HepG2 (cell line): ENCODE measurements around the gene CALR. TPM values are rescaled to one million over a fixed set of nuclear protein-coding genes. Genes with fewer than 3 reads are reported as not detected.
A peak's percentile ranks its signal among the peaks of the same experiment; 100 is the strongest.

Experiments used
- AHR ChIP-seq: IDR thresholded peaks from 2 replicates; pipeline ENCODE4 v1.6.1; 2018; ENCODE audit warnings: missing genetic modification reagents, missing compliant biosample characterization
- ARNT ChIP-seq: fragments of 450-650 bp; IDR thresholded peaks from 2 replicates; pipeline ENCODE4 v1.6.1; 2017
- ATAD3A ChIP-seq: sonication (generic); formaldehyde crosslinking; IDR thresholded peaks from 2 replicates; pipeline ENCODE4 v1.4.0; 2020; ENCODE audit warnings: missing genetic modification reagents
- ATRX ChIP-seq: sonication (generic); formaldehyde crosslinking; IDR thresholded peaks from 2 replicates; pipeline ENCODE4 v1.4.0; 2020; ENCODE audit warnings: missing genetic modification reagents, borderline replicate concordance
- DNMT3B ChIP-seq: conservative IDR thresholded peaks from 2 replicates; pipeline ENCODE4 v1.6.1; 2016; ENCODE audit warnings: missing biosample characterization, control low read depth
- IKZF4 ChIP-seq: sonication (generic); formaldehyde crosslinking; IDR thresholded peaks from 2 replicates; pipeline ENCODE4 v1.5.1; 2020; ENCODE audit warnings: borderline replicate concordance, mild to moderate bottlenecking, low read depth, missing genetic modification reagents; ENCODE audit errors: not compliant biosample characterization
- MYC ChIP-seq: sonication (generic); formaldehyde crosslinking; IDR thresholded peaks from 2 replicates; pipeline ENCODE4 v1.9.0; 2021; ENCODE audit warnings: missing genetic modification reagents, borderline replicate concordance
- NFATC3 ChIP-seq: sonication (generic); formaldehyde crosslinking; IDR thresholded peaks from 2 replicates; pipeline ENCODE4 v1.5.1; 2020; ENCODE audit warnings: mild to moderate bottlenecking, missing genetic modification reagents
- NKX3-1 ChIP-seq: sonication (generic); formaldehyde crosslinking; IDR thresholded peaks from 2 replicates; pipeline ENCODE4 v1.5.0; 2020; ENCODE audit warnings: missing genetic modification reagents
- NR2C2 ChIP-seq: sonication (generic); formaldehyde crosslinking; IDR thresholded peaks from 2 replicates; pipeline ENCODE4 v1.4.0; 2020; ENCODE audit warnings: missing genetic modification reagents, mild to moderate bottlenecking, moderate library complexity, borderline replicate concordance
- ONECUT2 ChIP-seq: sonication (generic); formaldehyde crosslinking; IDR thresholded peaks from 2 replicates; pipeline ENCODE4 v1.4.0; 2020; ENCODE audit warnings: missing genetic modification reagents
- SSRP1 ChIP-seq: IDR thresholded peaks from 2 replicates; pipeline ENCODE4 v1.6.1; 2016; ENCODE audit warnings: control low read depth
- TSC22D2 ChIP-seq: sonication (generic); formaldehyde crosslinking; IDR thresholded peaks from 2 replicates; pipeline ENCODE4 v1.5.1; 2020; ENCODE audit warnings: missing genetic modification reagents, mild to moderate bottlenecking, borderline replicate concordance
- ZBTB7A ChIP-seq: sonication (generic); formaldehyde crosslinking; IDR thresholded peaks from 2 replicates; pipeline ENCODE4 v1.8.0; 2022; ENCODE audit warnings: mild to moderate bottlenecking, missing genetic modification reagents
- ZFP36L1 ChIP-seq: sonication (generic); formaldehyde crosslinking; IDR thresholded peaks from 2 replicates; pipeline ENCODE4 v1.8.0; 2022; ENCODE audit warnings: mild to moderate bottlenecking, missing genetic modification reagents, moderate library complexity
- ZNF232 ChIP-seq: sonication (generic); formaldehyde crosslinking; IDR thresholded peaks from 2 replicates; pipeline ENCODE4 v1.4.0; 2020; ENCODE audit warnings: missing genetic modification reagents, borderline replicate concordance
- ZNF816 ChIP-seq: sonication (generic); formaldehyde crosslinking; IDR thresholded peaks from 2 replicates; pipeline ENCODE4 v1.8.0; 2022; ENCODE audit warnings: missing genetic modification reagents, mild to moderate bottlenecking, borderline replicate concordance
- polyA plus RNA-seq, 8 experiments: library from polyadenylated mRNA; depleted of rRNA in 3 of 8; stranded (reverse) in 7 of 8; unstranded in 1 of 8; fragments of >200 nt; fragmentation: Illumina TruSeq in 4 of 8; extraction: Trizol in 4 of 8; gene quantifications; 2 replicates each; pipeline versions ENCODE4 v1.2.1 to v1.2.3, GENCODE V29; 2011 to 2016; ENCODE audit warnings: low read depth in 4 of 8, missing spikeins in 1 of 8, mixed read lengths in 1 of 8; ENCODE audit not compliant: insufficient read depth in 1 of 8
- total RNA-seq, 5 experiments: library from RNA; depleted of rRNA; stranded (reverse); fragments of >200 nt; fragmentation: Illumina TruSeq; extraction: Trizol; gene quantifications; 2 replicates each; pipeline ENCODE4 v1.2.3, GENCODE V29; 2016; ENCODE audit warnings: low read depth in 1 of 5
- TF ChIP-seq, protein P1 (sequence below): sonication (generic); formaldehyde crosslinking; IDR thresholded peaks from 2 replicates; pipeline ENCODE4 v1.8.1; 2022; ENCODE audit warnings: mild to moderate bottlenecking, missing genetic modification reagents
- TF ChIP-seq, protein P2 (sequence below), 2 experiments: sonication (generic) in 1 of 2; formaldehyde crosslinking in 1 of 2; IDR thresholded peaks; 2 replicates each; pipeline versions ENCODE4 v1.4.0 to v1.6.1; 2018 to 2020; ENCODE audit warnings: missing genetic modification reagents in 2 of 2, borderline replicate concordance in 1 of 2, low read depth in 1 of 2, mild to moderate bottlenecking in 1 of 2, missing biosample characterization in 1 of 2
- TF ChIP-seq, protein P3 (sequence below): sonication (generic); formaldehyde crosslinking; IDR thresholded peaks from 2 replicates; pipeline ENCODE4 v1.4.0; 2020; ENCODE audit warnings: missing genetic modification reagents, borderline replicate concordance

CALR gene
- total and polyA plus RNA-seq, 2 of the 13 experiments (the other 11 are each of a cell fraction or from before 2014, with no cell fraction given), result 898 to 934 TPM

DNA sequence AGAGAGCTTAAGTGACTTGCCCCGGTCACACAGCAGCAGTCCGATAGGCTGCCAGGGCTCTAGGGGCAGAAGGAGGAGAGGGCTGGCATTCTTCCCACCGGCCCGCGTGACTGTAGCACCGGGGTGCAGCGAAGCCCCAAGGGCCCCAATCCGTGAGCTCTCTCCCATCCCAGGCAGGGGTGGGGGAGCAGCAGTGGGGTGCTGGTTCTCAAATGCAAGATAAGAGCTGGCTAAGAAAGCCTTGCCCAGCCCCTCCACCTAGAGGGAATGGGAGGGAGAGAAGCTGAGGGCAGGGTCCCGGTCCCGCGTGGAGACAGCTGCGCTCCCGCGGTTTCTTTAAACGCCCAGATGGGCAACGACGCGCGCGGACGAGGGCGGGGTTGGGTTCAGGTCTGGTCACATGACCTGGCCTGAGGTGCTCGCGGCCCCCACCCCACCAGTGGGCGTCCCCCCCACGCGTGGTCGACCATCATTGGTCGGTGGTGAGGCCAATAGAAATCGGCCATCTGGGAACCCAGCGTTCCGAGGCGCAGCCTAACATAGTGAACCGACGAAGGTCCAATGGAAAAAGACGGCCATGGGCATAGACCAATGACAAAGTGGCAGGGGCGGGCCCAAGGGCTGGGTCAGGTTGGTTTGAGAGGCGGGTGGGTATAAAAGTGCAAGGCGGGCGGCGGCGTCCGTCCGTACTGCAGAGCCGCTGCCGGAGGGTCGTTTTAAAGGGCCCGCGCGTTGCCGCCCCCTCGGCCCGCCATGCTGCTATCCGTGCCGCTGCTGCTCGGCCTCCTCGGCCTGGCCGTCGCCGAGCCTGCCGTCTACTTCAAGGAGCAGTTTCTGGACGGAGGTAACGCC, at the start of gene CALR (continued):
- TF ChIP-seq, protein P1, sequence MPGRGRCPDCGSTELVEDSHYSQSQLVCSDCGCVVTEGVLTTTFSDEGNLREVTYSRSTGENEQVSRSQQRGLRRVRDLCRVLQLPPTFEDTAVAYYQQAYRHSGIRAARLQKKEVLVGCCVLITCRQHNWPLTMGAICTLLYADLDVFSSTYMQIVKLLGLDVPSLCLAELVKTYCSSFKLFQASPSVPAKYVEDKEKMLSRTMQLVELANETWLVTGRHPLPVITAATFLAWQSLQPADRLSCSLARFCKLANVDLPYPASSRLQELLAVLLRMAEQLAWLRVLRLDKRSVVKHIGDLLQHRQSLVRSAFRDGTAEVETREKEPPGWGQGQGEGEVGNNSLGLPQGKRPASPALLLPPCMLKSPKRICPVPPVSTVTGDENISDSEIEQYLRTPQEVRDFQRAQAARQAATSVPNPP (CRISPR knock-in tag), result 0 out of 2 replicates have a peak, but pooled peaks have one; percentile 15
- TF ChIP-seq ATRX (CRISPR knock-in tag), result no peak
- no peak for TF ChIP-seq ONECUT2
- TF ChIP-seq, protein P2, sequence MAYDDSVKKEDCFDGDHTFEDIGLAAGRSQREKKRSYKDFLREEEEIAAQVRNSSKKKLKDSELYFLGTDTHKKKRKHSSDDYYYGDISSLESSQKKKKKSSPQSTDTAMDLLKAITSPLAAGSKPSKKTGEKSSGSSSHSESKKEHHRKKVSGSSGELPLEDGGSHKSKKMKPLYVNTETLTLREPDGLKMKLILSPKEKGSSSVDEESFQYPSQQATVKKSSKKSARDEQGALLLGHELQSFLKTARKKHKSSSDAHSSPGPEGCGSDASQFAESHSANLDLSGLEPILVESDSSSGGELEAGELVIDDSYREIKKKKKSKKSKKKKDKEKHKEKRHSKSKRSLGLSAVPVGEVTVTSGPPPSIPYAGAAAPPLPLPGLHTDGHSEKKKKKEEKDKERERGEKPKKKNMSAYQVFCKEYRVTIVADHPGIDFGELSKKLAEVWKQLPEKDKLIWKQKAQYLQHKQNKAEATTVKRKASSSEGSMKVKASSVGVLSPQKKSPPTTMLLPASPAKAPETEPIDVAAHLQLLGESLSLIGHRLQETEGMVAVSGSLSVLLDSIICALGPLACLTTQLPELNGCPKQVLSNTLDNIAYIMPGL (CRISPR knock-in tag; IDR thresholded peaks at IDR 0.05; ENCODE audit: borderline replicate concordance in 1 of 2, low read depth in 1 of 2), result peak; percentile 73 to 83; a peak in 2 of 4 replicates
- TF ChIP-seq MYC (CRISPR knock-in tag), result peak; percentile 72
- TF ChIP-seq ZBTB7A (CRISPR knock-in tag), result 0 out of 2 replicates have a peak, but pooled peaks have one; percentile 66
- TF ChIP-seq AHR (CRISPR knock-in tag), result peak; percentile 58
- no peak for TF ChIP-seq ZFP36L1
- TF ChIP-seq ARNT, result no peak
- peak; percentile 60; the same call in 1 of the 2 replicates for TF ChIP-seq DNMT3B (CRISPR knock-in tag)
- no peak for TF ChIP-seq SSRP1 (CRISPR knock-in tag)
- TF ChIP-seq NFATC3 (CRISPR knock-in tag), result peak; percentile 29; the same call in 1 of the 2 replicates
- TF ChIP-seq ATAD3A, result no peak
- TF ChIP-seq, protein P3, sequence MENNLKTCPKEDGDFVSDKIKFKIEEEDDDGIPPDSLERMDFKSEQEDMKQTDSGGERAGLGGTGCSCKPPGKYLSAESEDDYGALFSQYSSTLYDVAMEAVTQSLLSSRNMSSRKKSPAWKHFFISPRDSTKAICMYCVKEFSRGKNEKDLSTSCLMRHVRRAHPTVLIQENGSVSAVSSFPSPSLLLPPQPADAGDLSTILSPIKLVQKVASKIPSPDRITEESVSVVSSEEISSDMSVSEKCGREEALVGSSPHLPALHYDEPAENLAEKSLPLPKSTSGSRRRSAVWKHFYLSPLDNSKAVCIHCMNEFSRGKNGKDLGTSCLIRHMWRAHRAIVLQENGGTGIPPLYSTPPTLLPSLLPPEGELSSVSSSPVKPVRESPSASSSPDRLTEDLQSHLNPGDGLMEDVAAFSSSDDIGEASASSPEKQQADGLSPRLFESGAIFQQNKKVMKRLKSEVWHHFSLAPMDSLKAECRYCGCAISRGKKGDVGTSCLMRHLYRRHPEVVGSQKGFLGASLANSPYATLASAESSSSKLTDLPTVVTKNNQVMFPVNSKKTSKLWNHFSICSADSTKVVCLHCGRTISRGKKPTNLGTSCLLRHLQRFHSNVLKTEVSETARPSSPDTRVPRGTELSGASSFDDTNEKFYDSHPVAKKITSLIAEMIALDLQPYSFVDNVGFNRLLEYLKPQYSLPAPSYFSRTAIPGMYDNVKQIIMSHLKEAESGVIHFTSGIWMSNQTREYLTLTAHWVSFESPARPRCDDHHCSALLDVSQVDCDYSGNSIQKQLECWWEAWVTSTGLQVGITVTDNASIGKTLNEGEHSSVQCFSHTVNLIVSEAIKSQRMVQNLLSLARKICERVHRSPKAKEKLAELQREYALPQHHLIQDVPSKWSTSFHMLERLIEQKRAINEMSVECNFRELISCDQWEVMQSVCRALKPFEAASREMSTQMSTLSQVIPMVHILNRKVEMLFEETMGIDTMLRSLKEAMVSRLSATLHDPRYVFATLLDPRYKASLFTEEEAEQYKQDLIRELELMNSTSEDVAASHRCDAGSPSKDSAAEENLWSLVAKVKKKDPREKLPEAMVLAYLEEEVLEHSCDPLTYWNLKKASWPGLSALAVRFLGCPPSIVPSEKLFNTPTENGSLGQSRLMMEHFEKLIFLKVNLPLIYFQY (CRISPR knock-in tag), result no peak
- TF ChIP-seq ZNF232 (CRISPR knock-in tag), result peak; percentile 65; the same call in 1 of the 2 replicates
- no peak; the same call in 1 of the 2 replicates for TF ChIP-seq ZNF816 (CRISPR knock-in tag)
- TF ChIP-seq NR2C2 (CRISPR knock-in tag), result peak; percentile 52; the same call in 1 of the 2 replicates
- no peak for TF ChIP-seq IKZF4 (CRISPR knock-in tag)
- no peak for TF ChIP-seq TSC22D2 (CRISPR knock-in tag)
- TF ChIP-seq NKX3-1, result 0 out of 2 replicates have a peak, but pooled peaks have one; percentile 33
